HG02623 (cell line): ENCODE data around the gene HDLBP.
"Not testable (repeated sequence)": the region's sequence is repeated elsewhere in the genome, so short reads cannot be mapped to it uniquely, and the experiment has no call there.

Experiments used
- ATAC-seq: cut with Tn5 transposase; IDR thresholded peaks from one replicate; pipeline ENCODE4 v1.9.1; 2021; ENCODE audit warnings: moderate library complexity; ENCODE audit not compliant: unreplicated experiment

The HDLBP gene

GRCh38 chr2:241279828-241280227 lies 35.6 kb downstream of the HDLBP start:
- ATAC-seq: no peak

DNA sequence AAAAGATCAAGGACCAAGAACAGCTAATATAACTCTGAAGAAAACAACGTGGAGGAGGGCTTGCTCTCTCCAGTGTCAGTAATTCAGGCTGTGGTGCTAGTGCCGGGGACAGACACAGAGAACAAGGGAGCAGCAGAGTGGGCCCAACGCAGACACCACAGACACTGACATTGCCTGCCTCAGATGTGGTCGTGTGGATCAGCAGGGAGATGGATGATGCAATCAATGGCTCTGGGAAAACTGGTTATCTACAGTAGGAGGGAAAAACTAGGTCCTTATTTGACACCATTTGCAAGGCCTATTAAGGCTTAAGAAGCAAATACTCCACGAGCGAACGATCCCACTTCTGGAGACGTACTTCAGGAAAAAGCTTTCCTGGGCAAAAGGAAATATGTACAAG lies 36.1 kb downstream of the HDLBP start:
- ATAC-seq: no peak

DNA sequence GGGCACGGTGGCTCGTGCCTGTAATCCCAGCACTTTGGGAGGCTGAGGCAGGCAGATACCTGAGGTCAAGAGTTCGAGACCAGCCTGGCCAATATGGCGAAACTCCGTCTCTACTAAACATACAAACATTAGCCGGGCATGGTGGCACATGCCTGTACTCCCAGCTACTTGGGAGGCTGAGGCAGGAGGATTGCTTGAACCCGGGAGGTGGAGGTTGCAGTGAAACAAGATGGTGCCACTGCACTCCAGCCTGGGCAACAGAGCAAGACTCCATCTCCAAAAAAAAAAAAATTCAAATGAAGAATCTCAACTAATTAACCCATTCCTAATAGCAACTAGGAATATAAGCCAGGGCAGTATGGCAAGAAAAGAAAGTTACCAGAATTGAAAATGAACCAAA lies 37.2 kb downstream of the HDLBP start:
- not testable (repeated sequence) for ATAC-seq

GRCh38 chr2:241275910-241276309 lies 39.6 kb downstream of the HDLBP start:
- no peak for ATAC-seq

- ATAC-seq: no peak
Measured at GRCh38 chr2:241275504-241275903, 40.0 kb downstream of the HDLBP start.

DNA sequence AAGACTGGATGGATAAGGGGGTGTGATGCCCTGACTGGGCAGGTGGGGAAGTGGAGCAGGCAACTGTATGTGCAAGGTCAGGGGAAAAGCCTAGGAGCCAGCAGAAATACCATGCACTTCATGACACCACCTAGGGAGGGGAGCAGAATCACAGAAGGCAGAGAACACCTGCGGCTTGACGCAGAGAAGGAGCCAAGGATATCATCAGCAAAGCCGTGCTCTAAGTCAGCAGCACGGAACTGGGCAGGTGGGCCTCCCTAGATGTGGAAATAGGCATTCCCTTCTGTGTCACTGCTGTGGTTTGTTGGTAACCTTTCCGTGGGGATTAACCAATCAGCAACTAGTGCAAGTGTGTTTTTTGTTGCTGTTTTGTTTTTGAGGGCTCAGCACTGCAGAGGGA lies 41.3 kb downstream of the HDLBP start:
- ATAC-seq: no peak

DNA sequence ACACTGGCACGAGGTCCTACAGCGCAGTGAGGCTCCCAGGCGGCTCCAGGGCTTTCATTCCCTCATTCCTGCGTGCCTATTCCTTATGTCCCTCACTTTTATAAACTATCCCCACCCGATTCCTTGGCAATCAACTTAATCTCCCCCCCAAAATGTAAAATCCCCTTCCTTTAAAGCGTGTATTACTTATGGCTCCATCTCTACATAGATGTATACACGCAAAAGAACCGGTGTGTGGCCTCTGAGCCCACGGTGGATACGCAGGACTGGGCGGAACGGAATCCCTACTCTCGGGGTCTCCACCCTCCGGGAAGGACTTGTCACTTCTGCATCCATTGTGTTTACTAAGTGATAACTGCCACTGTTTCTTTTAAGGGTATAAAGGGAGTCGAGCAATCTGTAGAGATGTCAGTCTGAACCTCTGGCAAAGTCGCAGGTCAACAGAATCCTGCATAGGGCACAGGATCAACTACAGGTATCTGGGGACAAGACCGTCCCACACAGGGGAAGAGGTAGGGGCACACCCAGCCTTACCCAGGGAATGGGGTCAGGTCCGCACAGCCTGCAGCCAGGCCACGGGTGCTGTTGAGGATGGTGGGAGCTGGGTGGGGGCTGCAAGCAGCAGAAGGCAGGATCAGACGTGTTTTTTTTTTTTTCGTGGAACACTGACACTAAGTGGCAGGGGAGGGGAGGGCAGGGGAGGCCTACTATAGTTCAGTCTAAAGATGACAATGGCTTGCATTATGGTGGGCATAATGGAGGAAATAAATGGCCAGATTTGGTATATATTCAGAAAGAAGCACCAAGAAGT lies 42.1 kb downstream of the HDLBP start:
- no peak for ATAC-seq

GRCh38 chr2:241272303-241273209 lies 42.9 kb downstream of the HDLBP start:
- peak; percentile 43 for ATAC-seq

DNA sequence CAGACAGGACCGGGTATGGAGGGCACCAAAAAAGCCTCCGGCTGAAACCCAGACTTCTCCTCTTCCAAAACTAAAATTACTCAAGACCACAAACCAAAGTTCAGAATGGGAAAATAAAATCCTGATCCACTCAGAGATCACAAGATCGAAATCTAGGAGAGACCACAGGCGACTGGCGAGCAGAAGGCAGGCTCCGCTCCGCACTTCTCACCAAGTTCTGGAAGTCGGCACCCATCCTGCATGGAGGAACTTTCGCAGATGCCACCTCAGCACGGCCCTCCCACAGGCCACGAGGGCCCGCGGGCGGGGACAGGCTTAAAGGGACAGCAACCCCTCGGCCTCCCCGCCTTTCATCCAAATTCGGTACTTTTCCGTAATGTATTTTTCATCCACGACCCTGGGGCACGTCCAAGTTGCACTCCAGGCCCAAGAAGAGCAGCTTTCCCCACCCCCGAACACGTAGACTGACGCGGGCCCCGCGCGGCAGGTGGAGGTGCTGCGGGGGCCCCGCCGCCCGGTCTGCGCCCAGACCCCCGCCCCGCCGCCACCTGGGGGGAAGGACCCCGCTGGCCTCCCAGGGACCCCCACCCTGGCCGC lies 43.7 kb downstream of the HDLBP start:
- peak; percentile 40 for ATAC-seq

DNA sequence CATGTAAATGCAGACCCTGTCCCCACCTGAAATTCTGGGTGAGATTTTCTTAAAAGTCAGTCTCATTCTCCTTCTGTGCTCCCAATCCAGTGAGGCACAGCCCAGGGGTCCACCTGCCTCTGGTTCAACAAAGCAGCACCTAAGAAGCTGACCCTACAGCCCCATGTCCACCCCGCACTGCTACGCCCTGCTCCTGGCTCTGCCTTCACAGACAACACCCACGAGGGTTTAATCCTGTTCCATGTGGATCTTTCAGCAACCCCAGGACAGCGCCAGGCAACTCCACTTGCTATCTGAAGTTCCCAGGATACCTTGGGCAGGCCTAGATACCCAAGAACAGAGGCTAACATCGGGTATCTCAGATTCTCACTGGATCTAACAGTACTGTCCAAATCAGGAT lies 44.9 kb downstream of the HDLBP start:
- no peak for ATAC-seq

- no peak for ATAC-seq
Measured at GRCh38 chr2:241269707-241270520, 45.6 kb downstream of the HDLBP start.

DNA sequence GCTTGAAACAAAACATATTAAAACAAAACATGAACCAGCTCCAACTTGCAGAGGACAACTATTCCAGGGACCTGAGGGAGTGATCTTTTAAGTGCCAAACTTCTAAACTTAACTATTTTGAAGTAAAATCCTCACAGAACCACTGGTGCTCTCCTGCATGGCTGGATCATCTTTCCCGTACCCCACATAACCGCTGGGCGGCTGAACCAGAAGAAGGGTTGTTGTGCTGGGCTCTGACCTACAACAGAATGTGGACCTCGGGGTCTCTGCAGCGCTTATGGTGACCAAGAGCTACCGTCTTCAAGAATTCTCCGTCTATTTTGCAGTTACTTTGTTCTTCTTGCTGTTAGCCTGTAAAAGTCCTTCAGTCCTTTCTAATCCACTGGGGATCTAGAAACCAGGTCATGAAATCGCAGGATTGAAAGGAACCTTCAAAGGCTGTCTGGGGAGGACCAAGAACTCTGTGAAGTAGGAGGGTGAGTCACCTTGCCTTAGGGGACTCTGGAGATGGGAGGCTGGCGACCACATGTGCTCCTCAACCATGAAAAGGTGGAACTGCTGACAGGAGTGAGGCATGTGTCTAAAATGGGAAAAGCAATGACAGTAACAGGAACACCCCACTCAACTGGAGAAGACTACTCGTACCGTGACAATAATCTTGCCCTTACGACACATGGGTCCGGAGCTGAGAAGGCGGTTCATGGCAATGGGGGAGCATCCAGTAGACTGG lies 46.6 kb downstream of the HDLBP start:
- ATAC-seq: no peak

DNA sequence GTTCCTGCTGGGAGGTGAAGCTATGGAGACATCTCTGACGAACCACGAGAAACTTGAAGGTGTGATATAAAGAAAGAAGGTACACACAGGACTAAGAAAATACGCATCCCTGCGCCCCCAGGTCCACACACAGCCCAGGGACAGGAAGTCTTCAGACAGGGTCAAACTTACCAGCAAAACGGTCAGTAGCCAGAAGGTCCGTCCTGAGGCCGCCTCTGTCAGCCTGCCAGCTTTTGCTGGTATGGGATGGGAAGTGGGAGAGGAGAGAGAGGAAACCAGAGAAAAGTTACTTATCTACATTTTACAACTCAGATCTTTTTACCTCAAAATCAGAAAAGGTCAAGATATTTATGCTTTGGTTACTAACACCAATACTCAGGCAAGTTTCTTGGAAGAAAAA lies 47.2 kb downstream of the HDLBP start:
- no peak for ATAC-seq

- no peak for ATAC-seq
Measured at GRCh38 chr2:241267249-241268067, 48.0 kb downstream of the HDLBP start.

GRCh38 chr2:241265506-241265905 lies 50.0 kb downstream of the HDLBP start:
- no peak for ATAC-seq

DNA sequence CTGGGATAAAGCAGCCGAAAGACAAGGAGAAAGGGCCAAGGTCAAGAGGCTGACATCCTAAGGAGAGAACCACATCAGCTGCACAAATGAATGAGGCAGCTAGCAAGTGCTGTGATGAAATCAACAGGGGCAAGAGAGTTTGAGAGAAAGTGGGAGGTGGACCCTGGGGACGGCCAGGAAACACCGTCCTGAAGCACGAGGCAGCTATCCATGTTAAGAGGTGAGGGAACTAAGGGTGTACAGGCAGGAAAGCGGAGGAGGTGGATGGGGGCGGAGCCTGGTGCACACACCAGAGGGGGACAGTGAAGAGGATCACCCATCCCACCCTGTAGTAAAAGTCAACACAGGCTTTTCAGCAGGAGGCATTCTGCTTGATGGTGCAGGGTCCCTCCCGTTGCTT lies 52.4 kb downstream of the HDLBP start:
- no peak for ATAC-seq

DNA sequence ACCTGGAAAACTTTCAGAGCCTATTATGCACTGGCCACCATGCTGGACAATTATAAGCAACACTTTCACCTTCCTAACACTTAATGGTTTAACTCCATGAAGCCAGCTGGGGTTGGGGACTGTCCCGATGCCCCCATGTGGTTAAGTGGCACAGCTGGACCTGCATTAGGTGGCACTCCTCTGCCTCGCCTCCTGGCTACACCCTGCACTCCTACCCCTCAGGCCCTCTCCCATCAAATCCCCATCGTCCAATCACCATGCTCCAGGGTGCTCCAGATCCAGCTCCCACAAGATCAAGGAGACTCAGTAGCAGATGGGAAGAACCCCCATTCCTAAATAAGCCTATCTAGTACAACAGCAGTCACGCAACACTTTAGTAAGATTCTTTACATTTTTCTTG lies 53.8 kb downstream of the HDLBP start:
- no peak for ATAC-seq

DNA sequence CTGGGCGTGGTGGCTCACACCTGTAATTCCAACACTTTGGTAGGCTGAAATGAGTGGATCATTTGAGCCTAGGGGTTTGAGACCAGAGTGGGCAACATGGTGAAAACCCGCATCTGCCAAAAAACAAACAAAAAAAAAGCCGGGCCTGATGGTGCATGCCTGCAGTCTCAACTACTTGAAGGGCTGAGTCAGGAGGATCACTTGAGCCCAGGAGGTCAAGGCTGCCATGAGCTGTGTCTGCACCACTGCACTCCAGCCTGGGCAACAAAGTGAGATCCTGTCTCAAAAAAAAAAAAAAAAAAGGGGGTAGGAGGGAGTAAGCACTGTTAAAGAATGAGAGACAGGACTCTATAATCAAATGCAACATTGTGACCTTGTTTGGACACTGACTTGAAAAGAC lies 54.6 kb downstream of the HDLBP start:
- no peak for ATAC-seq
